Measurements from ENCODE around the gene BPI. TPM values are rescaled to one million over a fixed set of nuclear protein-coding genes. Genes with fewer than 3 reads are reported as not detected.

Gene BPI
- total RNA-seq, 1 experiment from 2014 or later = not detected

GRCh38 chr20:38269715-38270114, 34.2 kb upstream of the BPI start:
- Histone ChIP-seq H3K14ac (ENCODE audit: insufficient read depth, low read length) (no peak overlapping the region), H2BK120ac (ENCODE audit: low read depth, low read length, poor library complexity, severe bottlenecking) (no peak overlapping the region), H3K4me2 (ENCODE audit: insufficient read depth, insufficient read length, low read length) (no peak overlapping the region), H3T11ph (ENCODE audit: low read length) (no peak overlapping the region), H3K23me2 (ENCODE audit: insufficient read length, low read depth, low read length, poor library complexity, severe bottlenecking) (no peaks in the 10 kb centered on the region), H4K91ac (ENCODE audit: insufficient read length, low read depth, low read length) (no peak overlapping the region), H3K4me1 (ENCODE audit: insufficient read depth, low read length) (no peaks in the 10 kb centered on the region), H4K5ac (ENCODE audit: insufficient read length, low read depth, low read length) (no peak overlapping the region), H4K20me1 (ENCODE audit: control insufficient read depth, insufficient read depth, insufficient read length) (no peaks in the 10 kb centered on the region), H3K56ac (ENCODE audit: insufficient read length, low read depth, low read length) (no peak overlapping the region), H3K23ac (ENCODE audit: insufficient read length, low read depth, low read length) (no peak overlapping the region), H2AK5ac (ENCODE audit: insufficient read length, low read length) (no peak overlapping the region), H3K4ac (ENCODE audit: low read depth, low read length) (no peak overlapping the region), H4K8ac (replicated peaks; ENCODE audit: insufficient read length, low read depth, low read length) (no peak overlapping the region), H3K18ac (ENCODE audit: insufficient read length, low read depth, low read length) (no peak overlapping the region), H3K9ac (ENCODE audit: extremely low read depth, insufficient read length, low read length) (no peak overlapping the region), H3K79me1 (ENCODE audit: insufficient read depth, low read depth, low read length, poor library complexity, severe bottlenecking) (no peaks in the 10 kb centered on the region), H3K27ac (ENCODE audit: insufficient read length, low read depth, low read length) (no peak overlapping the region), H2BK20ac (ENCODE audit: low read depth, low read length, poor library complexity, severe bottlenecking) (no peak overlapping the region), H3K79me2 (ENCODE audit: insufficient read depth, low read length) (no peaks in the 10 kb centered on the region), H2BK12ac (ENCODE audit: insufficient read length, low read depth, low read length) (no peak overlapping the region), H2BK15ac (ENCODE audit: low read depth, low read length) (no peak overlapping the region), H2AFZ (ENCODE audit: low read length) (no peak overlapping the region), H2BK5ac (ENCODE audit: insufficient read length, low read length) (no peak overlapping the region), H3K9me3 (ENCODE audit: control insufficient read depth, low read depth, low read length) (no peaks in the 10 kb centered on the region), H3K27me3 (ENCODE audit: insufficient read depth, low read length) (no peaks in the 10 kb centered on the region)
- peaks cover 0 to 3% of the 10 kb centered on the region in 2 experiments; a peak in 1 of 5 replicates for H3K9me3 Mint-ChIP-seq
- peaks cover 29% of the 10 kb centered on the region for H3K27me3 Mint-ChIP-seq (ENCODE audit: low read depth)
- no peaks in the 10 kb centered on the region for H3K4me1 Mint-ChIP-seq
- H3K4me3 Mint-ChIP-seq = no peak overlapping the region
- H3K27ac Mint-ChIP-seq = no peak overlapping the region
- no peak for DNase-seq
- H3K36me3 Mint-ChIP-seq (ENCODE audit: insufficient read depth in 1 of 3, low read depth in 3 of 3) = peaks cover 0 to 2% (median 0%) of the 10 kb centered on the region in 3 experiments; a peak in 1 of 7 replicates
- WGBS (ENCODE audit: extremely low coverage, insufficient read length, low lambda C conversion rate) = no CpG with 5 or more reads among the region's 6 CpGs
- no peak for TF ChIP-seq CTCF (conservative IDR thresholded peaks at IDR 0.05)
